CD1c-positive myeloid dendritic cell (primary cell): ENCODE results near the gene OTOP1.
"Not testable (repeated sequence)": the region's sequence is repeated elsewhere in the genome, so short reads cannot be mapped to it uniquely, and the experiment has no call there.

Experiments
- DNase-seq: peaks from one replicate; pipeline ENCODE4 v3.0.0-alpha.2; 2016; ENCODE audit errors: extremely low spot score

Gene OTOP1

GRCh38 chr4:4233610-4234009 is 6.9 kb upstream of the OTOP1 start:
- no peak for DNase-seq

GRCh38 chr4:4228356-4228668 is 1.6 kb upstream of the OTOP1 start:
- no peak for DNase-seq

GRCh38 chr4:4227510-4228355 is 1.0 kb upstream of the OTOP1 start:
- DNase-seq = no peak

GRCh38 chr4:4225915-4226605 is 669 bp downstream of the OTOP1 start:
- no peak for DNase-seq

GRCh38 chr4:4217113-4217512 is 9.6 kb downstream of the OTOP1 start:
- no peak for DNase-seq

GRCh38 chr4:4216648-4217047 is 10.1 kb downstream of the OTOP1 start:
- DNase-seq = no peak

GRCh38 chr4:4213674-4214073 is 13.1 kb downstream of the OTOP1 start:
- DNase-seq = not testable (repeated sequence)

GRCh38 chr4:4206204-4206603 is 20.5 kb downstream of the OTOP1 start:
- DNase-seq = no peak

- no peak for DNase-seq
These were observed 22.4 kb downstream of the OTOP1 start for GRCh38 chr4:4204401-4204745.

GRCh38 chr4:4203688-4204400 is 22.9 kb downstream of the OTOP1 start:
- no peak for DNase-seq

GRCh38 chr4:4202510-4202909 is 24.2 kb downstream of the OTOP1 start:
- DNase-seq = no peak

- DNase-seq = no peak
These were observed 26.1 kb downstream of the OTOP1 start for GRCh38 chr4:4200624-4201023.

GRCh38 chr4:4195354-4195753 is 31.4 kb downstream of the OTOP1 start:
- no peak for DNase-seq

- not testable (repeated sequence) for DNase-seq
These were observed 38.2 kb downstream of the OTOP1 start for GRCh38 chr4:4188557-4188956.

GRCh38 chr4:4185528-4185927 is 41.2 kb downstream of the OTOP1 start:
- DNase-seq = no peak

GRCh38 chr4:4182835-4183568 is 43.7 kb downstream of the OTOP1 start:
- peak; percentile 20 for DNase-seq

GRCh38 chr4:4170596-4171150 is 56.1 kb downstream of the OTOP1 start:
- DNase-seq = no peak

GRCh38 chr4:4167981-4168780 is 58.5 kb downstream of the OTOP1 start:
- not testable (repeated sequence) for DNase-seq

- DNase-seq = not testable (repeated sequence)
These were observed 59.7 kb downstream of the OTOP1 start for GRCh38 chr4:4166986-4167385.

- not testable (repeated sequence) for DNase-seq
These were observed 60.9 kb downstream of the OTOP1 start for GRCh38 chr4:4165701-4166392.
